PC-9 (cell line): ENCODE results near the gene PELI3. TPM values are rescaled to one million over a fixed set of nuclear protein-coding genes. Genes with fewer than 3 reads are reported as not detected.
A peak's percentile ranks its signal among the peaks of the same experiment; 100 is the strongest.

ENCODE experiments used
- BruUV-seq: library from RNA; stranded (reverse); fragments of 400-500 nt; replicated peaks from 2 replicates; lab custom pipeline; 2021; lab: Mats Ljungman, UMichigan
- CTCF ChIA-PET: fragments of 300-600 bp; sonication (Branson Sonifier 250); formaldehyde crosslinking; loops from one replicate; lab custom pipeline; 2022; ENCODE audit warnings: antibody characterized with exemption; lab: Charles Lee
- POLR2A ChIA-PET: fragments of 300-600 bp; sonication (Branson Sonifier 250); formaldehyde crosslinking; loops from one replicate; lab custom pipeline; 2022; ENCODE audit warnings: antibody characterized with exemption; ENCODE audit not compliant: unreplicated experiment; lab: Charles Lee
- DNase-seq, 2 experiments: peaks; one replicate each; pipeline versions ENCODE4 v3.0.0 to v3.0.0-alpha.2; 2015 to 2022; ENCODE audit warnings: mixed read lengths in 1 of 2
- H2AFZ ChIP-seq: fragments of 200-600 bp; sonication (generic); 2 replicates; pipeline ENCODE4 v1.8.1; 2017; ENCODE audit warnings: antibody characterized with exemption
- H3F3A ChIP-seq: fragments of 200-600 bp; sonication (generic); 2 replicates; pipeline ENCODE4 v1.8.1; 2017; ENCODE audit warnings: antibody characterized with exemption, mild to moderate bottlenecking, low read depth; ENCODE audit not compliant: insufficient read depth
- H3K27ac ChIP-seq: fragments of 200-600 bp; sonication (generic); 2 replicates; pipeline ENCODE4 v1.6.1; 2016; ENCODE audit warnings: mixed run types
- H3K27me3 ChIP-seq: fragments of 200-600 bp; sonication (generic); 2 replicates; pipeline ENCODE4 v1.6.1; 2016; ENCODE audit warnings: low read depth, mixed run types; ENCODE audit not compliant: insufficient read depth
- H3K36me3 ChIP-seq: fragments of 200-600 bp; sonication (generic); 2 replicates; pipeline ENCODE4 v1.6.1; 2016; ENCODE audit warnings: low read depth, mixed run types
- H3K4me1 ChIP-seq: fragments of 200-600 bp; sonication (generic); replicated peaks from 2 replicates; pipeline ENCODE4 v1.6.1; 2016; ENCODE audit warnings: mixed run types; ENCODE audit not compliant: insufficient read depth
- H3K4me2 ChIP-seq: fragments of 200-600 bp; sonication (generic); 2 replicates; pipeline ENCODE4 v1.6.1; 2017; ENCODE audit warnings: mixed run types
- H3K4me3 ChIP-seq: fragments of 200-600 bp; sonication (generic); 2 replicates; pipeline ENCODE4 v1.6.1; 2016; ENCODE audit warnings: mixed run types
- H3K79me2 ChIP-seq: fragments of 200-600 bp; sonication (generic); 2 replicates; pipeline ENCODE4 v1.6.1; 2017; ENCODE audit warnings: low read depth, mixed run types
- H3K9me2 ChIP-seq: fragments of 200-600 bp; sonication (generic); 2 replicates; pipeline ENCODE4 v1.8.1; 2017; ENCODE audit warnings: mild to moderate bottlenecking; ENCODE audit not compliant: insufficient read depth
- H3K9me3 ChIP-seq: fragments of 200-600 bp; sonication (generic); 2 replicates; pipeline ENCODE4 v1.8.1; 2016; ENCODE audit warnings: low read depth; ENCODE audit not compliant: insufficient read depth
- H4K20me1 ChIP-seq: fragments of 200-600 bp; sonication (generic); 2 replicates; pipeline ENCODE4 v1.8.1; 2017; ENCODE audit not compliant: insufficient read depth
- EZH2 ChIP-seq: fragments of 200-600 bp; sonication (generic); IDR thresholded peaks from 2 replicates; pipeline ENCODE4 v1.8.0; 2017; ENCODE audit warnings: antibody characterized with exemption, low read depth
- intact Hi-C: fragments of 100-400 bp; cut with micrococcal nuclease; formaldehyde crosslinking; loops from one replicate; pipeline ENCODE4 v1.10.0; 2022; ENCODE audit not compliant: unreplicated experiment
- total RNA-seq: library from RNA; stranded (reverse); gene quantifications from 2 replicates; pipeline ENCODE4 v1.2.3, GENCODE V29; 2021
- TF ChIP-seq, protein P1 (sequence below): fragments of 200-600 bp; sonication (generic); conservative IDR thresholded peaks from 2 replicates; pipeline ENCODE4 v1.6.1; 2017; ENCODE audit warnings: mixed run types, antibody characterized with exemption, mild to moderate bottlenecking, moderate library complexity

Gene PELI3
- total RNA-seq, 1 experiment from 2014 or later = 14.0 TPM

DNA sequence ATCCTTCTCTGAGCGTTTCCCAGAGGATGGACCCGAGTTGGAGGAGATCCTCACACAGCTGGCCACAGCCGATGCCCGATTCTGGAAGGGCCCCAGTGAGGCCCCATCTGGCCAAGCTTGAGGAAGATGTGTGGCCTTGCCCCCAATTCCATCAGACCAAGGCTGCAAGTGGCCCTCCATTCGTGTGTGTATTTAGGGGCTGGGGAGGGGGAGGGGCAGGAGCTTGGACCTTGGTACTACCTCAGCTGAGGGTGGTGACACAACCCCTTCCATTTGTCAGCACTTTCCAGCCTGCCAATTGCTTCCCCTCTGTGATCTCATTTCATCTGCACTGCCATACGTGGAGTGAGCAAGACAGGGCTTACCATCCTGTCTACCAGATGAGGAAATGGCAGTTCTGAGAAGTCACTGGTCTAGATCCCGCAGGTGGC is 42.4 kb downstream of the PELI3 start:
- TF ChIP-seq, protein P1, sequence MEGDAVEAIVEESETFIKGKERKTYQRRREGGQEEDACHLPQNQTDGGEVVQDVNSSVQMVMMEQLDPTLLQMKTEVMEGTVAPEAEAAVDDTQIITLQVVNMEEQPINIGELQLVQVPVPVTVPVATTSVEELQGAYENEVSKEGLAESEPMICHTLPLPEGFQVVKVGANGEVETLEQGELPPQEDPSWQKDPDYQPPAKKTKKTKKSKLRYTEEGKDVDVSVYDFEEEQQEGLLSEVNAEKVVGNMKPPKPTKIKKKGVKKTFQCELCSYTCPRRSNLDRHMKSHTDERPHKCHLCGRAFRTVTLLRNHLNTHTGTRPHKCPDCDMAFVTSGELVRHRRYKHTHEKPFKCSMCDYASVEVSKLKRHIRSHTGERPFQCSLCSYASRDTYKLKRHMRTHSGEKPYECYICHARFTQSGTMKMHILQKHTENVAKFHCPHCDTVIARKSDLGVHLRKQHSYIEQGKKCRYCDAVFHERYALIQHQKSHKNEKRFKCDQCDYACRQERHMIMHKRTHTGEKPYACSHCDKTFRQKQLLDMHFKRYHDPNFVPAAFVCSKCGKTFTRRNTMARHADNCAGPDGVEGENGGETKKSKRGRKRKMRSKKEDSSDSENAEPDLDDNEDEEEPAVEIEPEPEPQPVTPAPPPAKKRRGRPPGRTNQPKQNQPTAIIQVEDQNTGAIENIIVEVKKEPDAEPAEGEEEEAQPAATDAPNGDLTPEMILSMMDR = no peak
- TF ChIP-seq EZH2 = no peak
- Histone ChIP-seq H3K4me1 (peaks cover 11% of the 10 kb centered on the region), H3K9me3 (no peaks in the 10 kb centered on the region), H3F3A (peaks cover 3% of the 10 kb centered on the region; the same call in 1 of the 2 replicates), H2AFZ (no peak overlapping the region), H3K36me3 (0 out of 2 replicates have a peak, but pooled peaks cover 8% of the 10 kb centered on the region), H3K79me2 (peaks cover 18% of the 10 kb centered on the region), H4K20me1 (no peaks in the 10 kb centered on the region), H3K4me2 (no peak overlapping the region), H3K4me3 (no peak overlapping the region), H3K9me2 (no peaks in the 10 kb centered on the region), H3K27ac (no peak overlapping the region), H3K27me3 (no peaks in the 10 kb centered on the region)
- ChIA-PET CTCF (no interaction called here), POLR2A (interaction anchor here (0.5 kb wide), 1 partner anchor 107 kb away, joined by 11 read pairs; the partner anchor contains the start of gene RBM14)
- DNase-seq = no peak
- intact Hi-C loops = no loop called here
- BruUV-seq = no TSS peak

DNA sequence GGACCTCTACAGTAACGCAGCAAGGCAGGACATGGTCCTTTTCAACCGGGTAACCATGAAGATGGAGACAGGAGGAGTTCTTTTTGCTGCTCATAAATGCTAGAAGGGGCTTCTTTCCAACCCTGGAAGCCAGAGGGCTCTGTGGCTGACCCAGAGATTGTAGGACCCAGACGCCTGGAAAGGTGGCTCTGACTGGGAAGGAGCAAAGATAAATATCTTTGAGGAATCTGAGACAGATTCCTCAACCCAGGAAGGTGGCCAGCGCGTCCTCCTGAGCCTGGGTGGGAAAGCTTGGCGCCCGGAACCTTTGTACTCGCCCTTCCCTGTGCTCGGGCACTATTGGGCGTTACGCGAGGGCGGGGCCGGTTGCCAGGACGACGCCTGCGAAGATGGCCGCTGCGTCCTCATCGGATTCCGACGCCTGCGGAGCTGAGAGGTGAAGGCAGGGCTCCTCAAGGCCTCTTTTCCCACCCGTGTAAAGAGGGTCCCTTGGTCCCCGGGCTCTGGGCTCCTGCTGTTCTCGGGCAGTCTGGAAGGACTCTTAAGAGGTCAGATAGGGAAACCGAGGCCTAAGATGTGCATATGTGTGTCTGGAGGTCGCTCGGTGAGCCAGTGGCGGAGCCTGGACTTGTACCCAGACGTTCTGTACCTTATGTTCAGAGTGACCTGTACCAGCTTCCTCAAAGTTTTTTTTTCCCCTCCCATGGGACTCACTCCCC is 43.7 kb downstream of the PELI3 start, which contains the start of gene BBS1:
Gene BBS1 (plus strand): TSS at position 365 of the 719 bp plus-strand sequence. CDS start 25 bp downstream, at position 390.
- CTCF ChIA-PET = interaction anchor here (0.6 to 1.1 kb wide), 2 partner anchors 96 to 168 kb away, joined by 3 to 16 read pairs; partner anchors contain the start of gene RBM4B
- no TSS peak for BruUV-seq
- Histone ChIP-seq H3K36me3 (peaks cover 8% of the 10 kb centered on the region; the same call in 1 of the 2 replicates), H3K9me3 (no peaks in the 10 kb centered on the region), H3K79me2 (peaks cover 18% of the 10 kb centered on the region), H3K4me1 (peaks cover 11% of the 10 kb centered on the region), H3F3A (peaks cover 3% of the 10 kb centered on the region; the same call in 1 of the 2 replicates), H2AFZ (peak within 1 kb of the TSS; percentile 96), H3K4me3 (peak within 1 kb of the TSS; percentile 93), H3K9me2 (no peaks in the 10 kb centered on the region), H3K4me2 (peak within 1 kb of the TSS; percentile 98), H4K20me1 (no peaks in the 10 kb centered on the region), H3K27me3 (no peaks in the 10 kb centered on the region), H3K27ac (no peak within 1 kb of the TSS)
- DNase-seq = peak; percentile 71 to 79
- intact Hi-C loops = loop anchor here (1.0 kb wide), 1 partner anchor 30 kb away; the partner anchor contains the start of gene DPP3
- POLR2A ChIA-PET = interaction anchor here (0.6 kb wide), 2 partner anchors 19 to 31 kb away, joined by 3 to 4 read pairs; no protein-coding TSS in a partner anchor
- no peak for TF ChIP-seq EZH2
- TF ChIP-seq, protein P1 = no peak

DNA sequence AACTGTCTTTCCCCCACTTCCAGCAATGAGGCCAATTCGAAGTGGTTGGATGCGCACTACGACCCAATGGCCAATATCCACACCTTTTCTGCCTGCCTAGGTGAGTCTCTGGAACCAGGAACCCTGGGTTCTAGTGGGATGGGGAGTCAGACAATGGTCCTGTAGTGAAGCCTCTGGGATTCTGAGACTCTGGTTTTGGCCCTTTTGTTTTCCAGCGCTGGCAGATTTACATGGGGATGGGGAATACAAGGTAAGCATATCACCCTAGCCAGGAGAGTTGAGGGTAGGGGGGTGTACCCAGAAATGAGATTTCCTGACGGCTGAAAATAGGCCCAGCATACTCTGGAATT is 44.3 kb downstream of the PELI3 start:
- H3F3A ChIP-seq = peaks cover 3% of the 10 kb centered on the region; the same call in 1 of the 2 replicates
- intact Hi-C loops = loop anchor here (1.0 kb wide), 1 partner anchor 31 kb away; the partner anchor contains the start of gene DPP3
- H3K79me2 ChIP-seq = peaks cover 18% of the 10 kb centered on the region
- DNase-seq = no peak
- no peaks in the 10 kb centered on the region for H3K9me3 ChIP-seq
- TSS peak; percentile 64 for BruUV-seq
- H3K36me3 ChIP-seq = peaks cover 13% of the 10 kb centered on the region; the same call in 1 of the 2 replicates
- H3K27ac ChIP-seq = no peak overlapping the region
- no peaks in the 10 kb centered on the region for H3K9me2 ChIP-seq
- peaks cover 11% of the 10 kb centered on the region for H3K4me1 ChIP-seq
- CTCF ChIA-PET = interaction anchor here (1.1 kb wide), 1 partner anchor 167 kb away, joined by 16 read pairs; the partner anchor contains the start of gene RBM4B
- peak overlapping the region; percentile 98 for H3K4me2 ChIP-seq
- no peaks in the 10 kb centered on the region for H4K20me1 ChIP-seq
- H3K27me3 ChIP-seq = no peaks in the 10 kb centered on the region
- TF ChIP-seq, protein P1 = no peak
- no peak for TF ChIP-seq EZH2
- POLR2A ChIA-PET = interaction anchor here (0.6 kb wide), 1 partner anchor 20 kb away, joined by 4 read pairs; no protein-coding TSS in a partner anchor
- peak overlapping the region; percentile 93 for H3K4me3 ChIP-seq
- peak overlapping the region; percentile 96 for H2AFZ ChIP-seq
